ENCODE results near the gene LGR4.

LGR4 gene

GRCh38 chr11:27421819-27422494 is 50.6 kb downstream of the LGR4 start:
- no peak for DNase-seq

GRCh38 chr11:27420722-27421572 is 51.6 kb downstream of the LGR4 start:
- DNase-seq: no peak

- DNase-seq: no peak
Measured at GRCh38 chr11:27420217-27420616, 52.4 kb downstream of the LGR4 start.

GRCh38 chr11:27418356-27418755 is 54.2 kb downstream of the LGR4 start:
- no peak for DNase-seq

GRCh38 chr11:27416568-27417176 is 55.9 kb downstream of the LGR4 start:
- DNase-seq: no peak

GRCh38 chr11:27414644-27415043 is 57.9 kb downstream of the LGR4 start:
- DNase-seq: no peak

- no peak for DNase-seq
Measured at GRCh38 chr11:27413218-27413617, 59.4 kb downstream of the LGR4 start.

- no peak for DNase-seq
Measured at GRCh38 chr11:27412192-27412691, 60.3 kb downstream of the LGR4 start.

GRCh38 chr11:27411328-27411727 is 61.3 kb downstream of the LGR4 start:
- no peak for DNase-seq

GRCh38 chr11:27410272-27410671 is 62.3 kb downstream of the LGR4 start:
- no peak for DNase-seq

GRCh38 chr11:27409742-27410141 is 62.8 kb downstream of the LGR4 start:
- no peak for DNase-seq

GRCh38 chr11:27409049-27409448 is 63.5 kb downstream of the LGR4 start:
- no peak for DNase-seq

- no peak for DNase-seq
Measured at GRCh38 chr11:27408246-27408800, 64.3 kb downstream of the LGR4 start.

GRCh38 chr11:27406498-27407354 is 65.9 kb downstream of the LGR4 start:
- no peak for DNase-seq

- no peak for DNase-seq
Measured at GRCh38 chr11:27405134-27405533, 67.5 kb downstream of the LGR4 start.

- no peak for DNase-seq
Measured at GRCh38 chr11:27404427-27404826, 68.2 kb downstream of the LGR4 start.

GRCh38 chr11:27403195-27403594 is 69.4 kb downstream of the LGR4 start:
- DNase-seq: no peak

GRCh38 chr11:27402450-27402849 is 70.1 kb downstream of the LGR4 start:
- DNase-seq: no peak

- DNase-seq: no peak
Measured at GRCh38 chr11:27401833-27402316, 70.7 kb downstream of the LGR4 start.

- no peak for DNase-seq
Measured at GRCh38 chr11:27401280-27401832, 71.2 kb downstream of the LGR4 start.

- no peak for DNase-seq
Measured at GRCh38 chr11:27398400-27398770, 74.2 kb downstream of the LGR4 start.
